GM12878 (cell line): ENCODE measurements around the gene AFAP1. TPM values are rescaled to one million over a fixed set of nuclear protein-coding genes. Genes with fewer than 3 reads are reported as not detected.

Experiments
- ATAC-seq: fragments of 200-7000 bp; cut with Tn5 transposase; 3 replicates; pipeline ENCODE4 v1.9.1; 2020; ENCODE audit warnings: mild to moderate bottlenecking, moderate library complexity
- BruUV-seq: library from RNA; stranded (reverse); fragments of 400-500 nt; replicated peaks from 2 replicates; lab custom pipeline; 2021; lab: Mats Ljungman, UMichigan
- CTCF ChIA-PET: fragments of 300-600 bp; sonication (Branson Sonifier 250); formaldehyde crosslinking; extraction: SDS; loops from one replicate; lab custom pipeline; 2021; ENCODE audit warnings: inconsistent platforms; lab: Yijun Ruan, JAX
- POLR2A ChIA-PET: fragments of 350-600 bp; formaldehyde crosslinking; extraction: SDS; loops from one replicate; lab custom pipeline; 2021; ENCODE audit warnings: inconsistent platforms; lab: Charles Lee
- RAD21 ChIA-PET: fragments of 300-600 bp; sonication (Branson Sonifier 250); formaldehyde crosslinking; loops from one replicate; lab custom pipeline; 2023; ENCODE audit warnings: antibody characterized with exemption; ENCODE audit not compliant: unreplicated experiment; lab: Charles Lee
- SMC1A ChIA-PET: fragments of 300-600 bp; sonication (Branson Sonifier 250); formaldehyde crosslinking; loops from one replicate; lab custom pipeline; 2023; ENCODE audit not compliant: unreplicated experiment, uncharacterized antibody; lab: Charles Lee
- DNase-seq: peaks from one replicate; pipeline ENCODE4 v3.0.0-alpha.2; 2011; ENCODE audit warnings: low read depth, low spot score
- FAIRE-seq: peaks from 3 replicates; lab custom pipeline; 2011; peaks lifted over from hg19 to GRCh38; lab: Jason Lieb, UNC
- H2AFZ ChIP-seq: 2 replicates; pipeline ENCODE4 v1.6.0; 2011; ENCODE audit warnings: low read depth, low read length, control low read depth; ENCODE audit not compliant: control insufficient read depth
- H3K27ac ChIP-seq: 2 replicates; pipeline ENCODE4 v1.5.1; 2011; ENCODE audit warnings: control low read depth; ENCODE audit not compliant: control insufficient read depth, insufficient read depth
- H3K27me3 ChIP-seq, 2 experiments: replicated peaks in 1 of 2; 2 replicates each; pipeline versions ENCODE4 v1.6.0 to v1.6.1; 2011; ENCODE audit warnings: low read length in 1 of 2; ENCODE audit not compliant: control insufficient read depth in 2 of 2, insufficient read depth in 2 of 2
- H3K36me3 ChIP-seq, 2 experiments: 2 replicates each; pipeline ENCODE4 v1.5.1; 2011; ENCODE audit warnings: low read length in 1 of 2; ENCODE audit not compliant: control insufficient read depth in 2 of 2, insufficient read depth in 2 of 2
- H3K4me1 ChIP-seq: 2 replicates; pipeline ENCODE4 v1.6.1; 2011; ENCODE audit warnings: mild to moderate bottlenecking, low read length, moderate library complexity, mixed read lengths; ENCODE audit not compliant: control insufficient read depth, insufficient read depth
- H3K4me2 ChIP-seq: 2 replicates; pipeline ENCODE4 v1.6.0; 2011; ENCODE audit warnings: control low read depth; ENCODE audit not compliant: control insufficient read depth, insufficient read depth
- H3K4me3 ChIP-seq: fragments of 200-600 bp; sonication (generic); 2 replicates; pipeline ENCODE4 v1.5.1; 2016
- H3K79me2 ChIP-seq: 2 replicates; pipeline ENCODE4 v1.6.0; 2011; ENCODE audit warnings: low read length; ENCODE audit not compliant: control insufficient read depth, insufficient read depth
- H3K9ac ChIP-seq: 2 replicates; pipeline ENCODE4 v1.8.0; 2011; ENCODE audit warnings: low read length, control low read depth, mixed read lengths; ENCODE audit not compliant: control insufficient read depth, insufficient read depth
- H3K9me3 ChIP-seq: replicated peaks from 3 replicates; pipeline ENCODE4 v1.5.1; 2011; ENCODE audit warnings: mild to moderate bottlenecking, low read length; ENCODE audit not compliant: control insufficient read depth, insufficient read depth
- H4K20me1 ChIP-seq: 2 replicates; pipeline ENCODE4 v1.6.0; 2011; ENCODE audit not compliant: control insufficient read depth, insufficient read depth
- BCLAF1 ChIP-seq: fragments of 450-650 bp; IDR thresholded peaks from 2 replicates; pipeline ENCODE4 v1.6.1; 2017; ENCODE audit warnings: antibody characterized with exemption, mild to moderate bottlenecking, moderate library complexity
- CBFB ChIP-seq: IDR thresholded peaks from 2 replicates; pipeline ENCODE4 v1.6.1; 2016; ENCODE audit warnings: antibody characterized with exemption, low read depth
- CBX3 ChIP-seq: fragments of 200-600 bp; sonication (generic); IDR thresholded peaks from 2 replicates; pipeline ENCODE4 v1.6.1; 2016; ENCODE audit warnings: low read depth, borderline replicate concordance
- E2F4 ChIP-seq: IDR thresholded peaks from 2 replicates; pipeline ENCODE4 v1.6.1; 2012; ENCODE audit warnings: low read depth, low read length, improper control_type of control experiment
- IRF4 ChIP-seq: IDR thresholded peaks from 2 replicates; pipeline ENCODE4 v1.6.1; 2011; ENCODE audit warnings: low read depth, low read length
- IRF5 ChIP-seq: fragments of 450-650 bp; IDR thresholded peaks from 2 replicates; pipeline ENCODE4 v1.6.1; 2017; ENCODE audit warnings: borderline replicate concordance
- MAX ChIP-seq: IDR thresholded peaks from 2 replicates; pipeline ENCODE4 v1.6.1; 2012; ENCODE audit warnings: low read depth, low read length, improper control_type of control experiment
- MLLT1 ChIP-seq: fragments of 450-650 bp; IDR thresholded peaks from 2 replicates; pipeline ENCODE4 v1.6.1; 2016; ENCODE audit warnings: mild to moderate bottlenecking
- MXI1 ChIP-seq: fragments of 150-350 bp; IDR thresholded peaks from 2 replicates; pipeline ENCODE4 v1.6.1; 2011; ENCODE audit warnings: low read depth, mild to moderate bottlenecking, inconsistent platforms, low read length, improper control_type of control experiment
- POU2F2 ChIP-seq: IDR thresholded peaks from 3 replicates; pipeline ENCODE4 v1.6.1; 2011; ENCODE audit warnings: low read depth, mild to moderate bottlenecking, low read length, borderline replicate concordance
- REST ChIP-seq: IDR thresholded peaks from 2 replicates; pipeline ENCODE4 v1.6.1; 2012; ENCODE audit warnings: mild to moderate bottlenecking, low read depth, low read length
- TARDBP ChIP-seq: IDR thresholded peaks from 2 replicates; pipeline ENCODE4 v1.6.1; 2016; ENCODE audit warnings: borderline replicate concordance
- TBL1XR1 ChIP-seq: IDR thresholded peaks from 2 replicates; pipeline ENCODE4 v1.6.1; 2012; ENCODE audit warnings: low read depth, low read length, improper control_type of control experiment
- WGBS: methylation state at CpG from one replicate; pipeline ENCODE4 v1.1.6; 2016; ENCODE audit warnings: low lambda C conversion rate; ENCODE audit not compliant: insufficient replicate concordance, insufficient coverage; ENCODE audit errors: missing lambda C conversion rate; 5-methylcytosine and 5-hydroxymethylcytosine counted together
- in situ Hi-C: fragments of 300-500 bp; cut with MboI; formaldehyde crosslinking; loops from 9 replicates; pipeline ENCODE4 v1.14.3; 2018; ENCODE audit warnings: mixed read lengths
- intact Hi-C: fragments of 100-400 bp; cut with micrococcal nuclease; formaldehyde crosslinking; loops from one replicate; pipeline ENCODE4 v1.14.2; 2022; ENCODE audit not compliant: unreplicated experiment
- polyA plus RNA-seq, 11 experiments: library from polyadenylated mRNA; depleted of rRNA in 4 of 11; unstranded in 6 of 11; stranded (reverse) in 5 of 11; fragments of >200 nt; fragmentation: Nextera tagmentation in 4 of 11; fragmentation: Illumina TruSeq in 1 of 11; extraction: Ambion mirVana in 4 of 11; extraction: Trizol in 1 of 11; gene quantifications; 1 replicate in 1 of 11; 2 replicates in 10 of 11; pipeline versions ENCODE4 v1.2.1 to v1.2.3, GENCODE V29; 2011 to 2016; ENCODE audit warnings: inconsistent platforms in 2 of 11, missing spikeins in 2 of 11, low read depth in 1 of 11
- total RNA-seq, 4 experiments: library from RNA; depleted of rRNA in 3 of 4; stranded (reverse); fragments of >200 nt in 3 of 4; fragmentation: Illumina TruSeq in 1 of 4; extraction: Trizol in 1 of 4; gene quantifications; 2 replicates each; pipeline versions ENCODE4 v1.2.1 to v1.2.3, GENCODE V29; 2013 to 2021

Gene AFAP1
- total and polyA plus RNA-seq, 10 of the 15 experiments (the other 5 are each of a cell fraction or from before 2014, with no cell fraction given), result 0.02 to 0.23 (median 0.09) TPM; not detected in 1

- CTCF ChIA-PET, result interaction anchor here (2.0 to 2.2 kb wide), 2 partner anchors 34 kb away, joined by 6 to 7 read pairs; no protein-coding TSS in a partner anchor
- H3K27me3 ChIP-seq, result peaks cover 0 to 3% of the 10 kb centered on the region in 2 experiments; a peak in 2 of 4 replicates
- RAD21 ChIA-PET, result no interaction called here
- H4K20me1 ChIP-seq, result no peaks in the 10 kb centered on the region
- no peaks in the 10 kb centered on the region for H3K79me2 ChIP-seq
- no peak overlapping the region for H3K27ac ChIP-seq
- 77% methylated on average over 16 of the region's 16 CpGs for WGBS
- intact Hi-C loops (no loop called here), in situ Hi-C loops (loop anchor here (5.0 kb wide), 1 partner anchor 34 kb away; no protein-coding TSS in a partner anchor)
- H3K4me2 ChIP-seq, result no peak overlapping the region
- SMC1A ChIA-PET, result no interaction called here
- POLR2A ChIA-PET, result no interaction called here
- no peaks in the 10 kb centered on the region for H3K9me3 ChIP-seq
- H2AFZ ChIP-seq, result no peak overlapping the region
- BruUV-seq, result no TSS peak
- H3K36me3 ChIP-seq, result no peaks in the 10 kb centered on the region
- no peak for DNase-seq
- H3K4me1 ChIP-seq, result peaks cover 23% of the 10 kb centered on the region
- H3K4me3 ChIP-seq, result no peak overlapping the region
- ATAC-seq, result no peak
- H3K9ac ChIP-seq, result no peak overlapping the region
- no peak for FAIRE-seq
- TF ChIP-seq E2F4 (no peak), CBX3 (no peak), POU2F2 (no peak), MLLT1 (no peak), TARDBP (no peak), BCLAF1 (no peak), CBFB (no peak), IRF5 (no peak), MAX (no peak), IRF4 (no peak), REST (no peak), MXI1 (no peak), TBL1XR1 (no peak)
Measured at GRCh38 chr4:7768736-7769135, 170.9 kb downstream of the AFAP1 start.
